HepG2 (cell line): Measurements from ENCODE around the gene RTCA. TPM values are rescaled to one million over a fixed set of nuclear protein-coding genes. Genes with fewer than 3 reads are reported as not detected.

ENCODE experiments used
- CC2D1A ChIP-seq: sonication (generic); formaldehyde crosslinking; IDR thresholded peaks from 2 replicates; pipeline ENCODE4 v1.8.1; 2023; ENCODE audit warnings: mild to moderate bottlenecking, missing genetic modification reagents
- CHD2 ChIP-seq: IDR thresholded peaks from 2 replicates; pipeline ENCODE4 v1.6.1; 2011; ENCODE audit warnings: low read depth, low read length, improper control_type of control experiment
- FLYWCH1 ChIP-seq: sonication (generic); formaldehyde crosslinking; IDR thresholded peaks from 2 replicates; pipeline ENCODE4 v1.8.1; 2023; ENCODE audit warnings: mild to moderate bottlenecking, missing genetic modification reagents
- KLF11 ChIP-seq: IDR thresholded peaks from 2 replicates; pipeline ENCODE4 v1.6.1; 2016; ENCODE audit warnings: missing compliant biosample characterization
- KMT2B ChIP-seq: IDR thresholded peaks from 2 replicates; pipeline ENCODE4 v1.6.1; 2016; ENCODE audit warnings: missing genetic modification reagents, missing compliant biosample characterization
- MXI1 ChIP-seq: IDR thresholded peaks from 3 replicates; pipeline ENCODE4 v1.6.1; 2012; ENCODE audit warnings: low read depth, low read length, inconsistent platforms, borderline replicate concordance
- PBX3 ChIP-seq: sonication (generic); formaldehyde crosslinking; IDR thresholded peaks from 2 replicates; pipeline ENCODE4 v1.8.1; 2023; ENCODE audit warnings: missing genetic modification reagents, inconsistent platforms, borderline replicate concordance
- REST ChIP-seq, 2 experiments: IDR thresholded peaks; 2 replicates each; pipeline ENCODE4 v1.6.1; 2011 to 2012; ENCODE audit warnings: low read length in 2 of 2, borderline replicate concordance in 1 of 2, low read depth in 1 of 2, mild to moderate bottlenecking in 1 of 2, moderate library complexity in 1 of 2
- ZBTB3 ChIP-seq: sonication (generic); formaldehyde crosslinking; IDR thresholded peaks from 2 replicates; pipeline ENCODE4 v1.4.0; 2020; ENCODE audit warnings: low read depth, mild to moderate bottlenecking, moderate library complexity, missing genetic modification reagents, borderline replicate concordance
- ZBTB44 ChIP-seq: sonication (generic); formaldehyde crosslinking; IDR thresholded peaks from 2 replicates; pipeline ENCODE4 v1.4.0; 2020; ENCODE audit warnings: missing genetic modification reagents
- ZFP36L2 ChIP-seq: sonication (generic); formaldehyde crosslinking; IDR thresholded peaks from 2 replicates; pipeline ENCODE4 v1.4.0; 2020; ENCODE audit warnings: missing genetic modification reagents
- ZKSCAN1 ChIP-seq: fragments of 150-350 bp; IDR thresholded peaks from 2 replicates; pipeline ENCODE4 v1.6.1; 2014; ENCODE audit warnings: low read length
- ZMYM4 ChIP-seq: sonication (generic); formaldehyde crosslinking; IDR thresholded peaks from 2 replicates; pipeline ENCODE4 v1.8.1; 2023; ENCODE audit warnings: mild to moderate bottlenecking, missing genetic modification reagents
- ZNF263 ChIP-seq: sonication (generic); formaldehyde crosslinking; IDR thresholded peaks from 2 replicates; pipeline ENCODE4 v1.4.0; 2020; ENCODE audit warnings: missing genetic modification reagents
- ZNF557 ChIP-seq: sonication (generic); formaldehyde crosslinking; IDR thresholded peaks from 2 replicates; pipeline ENCODE4 v1.4.0; 2020; ENCODE audit warnings: missing genetic modification reagents
- ZNF652 ChIP-seq: IDR thresholded peaks from 2 replicates; pipeline ENCODE4 v1.6.1; 2016; ENCODE audit warnings: low read depth, borderline replicate concordance
- polyA plus RNA-seq, 8 experiments: library from polyadenylated mRNA; depleted of rRNA in 3 of 8; stranded (reverse) in 7 of 8; unstranded in 1 of 8; fragments of >200 nt; fragmentation: Illumina TruSeq in 4 of 8; extraction: Trizol in 4 of 8; gene quantifications; 2 replicates each; pipeline versions ENCODE4 v1.2.1 to v1.2.3, GENCODE V29; 2011 to 2016; ENCODE audit warnings: low read depth in 4 of 8, missing spikeins in 1 of 8, mixed read lengths in 1 of 8; ENCODE audit not compliant: insufficient read depth in 1 of 8
- total RNA-seq, 5 experiments: library from RNA; depleted of rRNA; stranded (reverse); fragments of >200 nt; fragmentation: Illumina TruSeq; extraction: Trizol; gene quantifications; 2 replicates each; pipeline ENCODE4 v1.2.3, GENCODE V29; 2016; ENCODE audit warnings: low read depth in 1 of 5
- TF ChIP-seq, protein P1 (sequence below): sonication (generic); formaldehyde crosslinking; IDR thresholded peaks from 2 replicates; pipeline ENCODE4 v1.9.0; 2021; ENCODE audit warnings: missing genetic modification reagents, borderline replicate concordance
- TF ChIP-seq, protein P2 (sequence below): sonication (generic); formaldehyde crosslinking; IDR thresholded peaks from 2 replicates; pipeline ENCODE4 v1.4.0; 2020; ENCODE audit warnings: mild to moderate bottlenecking, low read depth, missing genetic modification reagents

The RTCA gene
- total and polyA plus RNA-seq, 2 of the 13 experiments (the other 11 are each of a cell fraction or from before 2014, with no cell fraction given), result 22.7 to 31.0 TPM

GRCh38 chr1:100265931-100266740 is at the start of gene RTCA (continued):
- TF ChIP-seq CHD2 (no peak), KMT2B (CRISPR knock-in tag) (peak; percentile 78), ZKSCAN1 (no peak), ZBTB3 (CRISPR knock-in tag) (no peak), ZMYM4 (CRISPR knock-in tag) (peak; percentile 93), MXI1 (peak; percentile 20; the same call in 1 of the 3 replicates), ZBTB44 (CRISPR knock-in tag) (no peak), CC2D1A (CRISPR knock-in tag) (no peak), ZFP36L2 (CRISPR knock-in tag) (no peak), ZNF263 (0 out of 2 replicates have a peak, but pooled peaks have one; percentile 32), PBX3 (no peak; the same call in 1 of the 2 replicates), ZNF557 (CRISPR knock-in tag) (no peak; the same call in 1 of the 2 replicates), REST (IDR thresholded peaks at IDR 0.05; ENCODE audit: borderline replicate concordance in 1 of 2, low read depth in 1 of 2, low read length in 2 of 2) (no peak), FLYWCH1 (CRISPR knock-in tag) (no peak), KLF11 (no peak), ZNF652 (CRISPR knock-in tag) (no peak)
- TF ChIP-seq, protein P1, sequence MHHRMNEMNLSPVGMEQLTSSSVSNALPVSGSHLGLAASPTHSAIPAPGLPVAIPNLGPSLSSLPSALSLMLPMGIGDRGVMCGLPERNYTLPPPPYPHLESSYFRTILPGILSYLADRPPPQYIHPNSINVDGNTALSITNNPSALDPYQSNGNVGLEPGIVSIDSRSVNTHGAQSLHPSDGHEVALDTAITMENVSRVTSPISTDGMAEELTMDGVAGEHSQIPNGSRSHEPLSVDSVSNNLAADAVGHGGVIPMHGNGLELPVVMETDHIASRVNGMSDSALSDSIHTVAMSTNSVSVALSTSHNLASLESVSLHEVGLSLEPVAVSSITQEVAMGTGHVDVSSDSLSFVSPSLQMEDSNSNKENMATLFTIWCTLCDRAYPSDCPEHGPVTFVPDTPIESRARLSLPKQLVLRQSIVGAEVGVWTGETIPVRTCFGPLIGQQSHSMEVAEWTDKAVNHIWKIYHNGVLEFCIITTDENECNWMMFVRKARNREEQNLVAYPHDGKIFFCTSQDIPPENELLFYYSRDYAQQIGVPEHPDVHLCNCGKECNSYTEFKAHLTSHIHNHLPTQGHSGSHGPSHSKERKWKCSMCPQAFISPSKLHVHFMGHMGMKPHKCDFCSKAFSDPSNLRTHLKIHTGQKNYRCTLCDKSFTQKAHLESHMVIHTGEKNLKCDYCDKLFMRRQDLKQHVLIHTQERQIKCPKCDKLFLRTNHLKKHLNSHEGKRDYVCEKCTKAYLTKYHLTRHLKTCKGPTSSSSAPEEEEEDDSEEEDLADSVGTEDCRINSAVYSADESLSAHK (CRISPR knock-in tag), result no peak
- TF ChIP-seq, protein P2, sequence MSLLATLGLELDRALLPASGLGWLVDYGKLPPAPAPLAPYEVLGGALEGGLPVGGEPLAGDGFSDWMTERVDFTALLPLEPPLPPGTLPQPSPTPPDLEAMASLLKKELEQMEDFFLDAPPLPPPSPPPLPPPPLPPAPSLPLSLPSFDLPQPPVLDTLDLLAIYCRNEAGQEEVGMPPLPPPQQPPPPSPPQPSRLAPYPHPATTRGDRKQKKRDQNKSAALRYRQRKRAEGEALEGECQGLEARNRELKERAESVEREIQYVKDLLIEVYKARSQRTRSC (CRISPR knock-in tag), result no peak
